GM23338 (cell line): ENCODE results near the gene TMEM178A. TPM values are rescaled to one million over a fixed set of nuclear protein-coding genes. Genes with fewer than 3 reads are reported as not detected.

Source experiments
- ATAC-seq: fragments of 200-7000 bp; cut with Tn5 transposase; 3 replicates; pipeline ENCODE4 v1.9.1; 2020
- DNase-seq: peaks from one replicate; pipeline ENCODE4 v3.0.0-alpha.2; 2015; ENCODE audit warnings: low spot score
- H2AFZ ChIP-seq: fragments of 200-600 bp; sonication (generic); 2 replicates; pipeline ENCODE4 v1.8.0; 2016; ENCODE audit warnings: antibody characterized with exemption, mild to moderate bottlenecking, moderate library complexity
- H3F3A ChIP-seq: fragments of 200-600 bp; sonication (generic); replicated peaks from 2 replicates; pipeline ENCODE4 v1.8.0; 2017; ENCODE audit warnings: antibody characterized with exemption, mixed run types, low read depth
- H3K27ac ChIP-seq: fragments of 200-600 bp; sonication (generic); 2 replicates; pipeline ENCODE4 v1.6.1; 2016; ENCODE audit warnings: low read depth
- H3K27me3 ChIP-seq: fragments of 200-600 bp; sonication (generic); 2 replicates; pipeline ENCODE4 v1.8.0; 2016; ENCODE audit warnings: mild to moderate bottlenecking, mixed run types, moderate library complexity; ENCODE audit not compliant: insufficient read depth
- H3K36me3 ChIP-seq: fragments of 200-600 bp; sonication (generic); 2 replicates; pipeline ENCODE4 v1.8.0; 2016; ENCODE audit warnings: mild to moderate bottlenecking; ENCODE audit not compliant: insufficient read depth
- H3K4me1 ChIP-seq: fragments of 200-600 bp; sonication (generic); 2 replicates; pipeline ENCODE4 v1.8.0; 2016; ENCODE audit warnings: mild to moderate bottlenecking, moderate library complexity; ENCODE audit not compliant: insufficient read depth
- H3K4me2 ChIP-seq: fragments of 200-600 bp; sonication (generic); 2 replicates; pipeline ENCODE4 v1.7.1; 2017; ENCODE audit warnings: mixed run types
- H3K4me3 ChIP-seq: fragments of 200-600 bp; sonication (generic); 2 replicates; pipeline ENCODE4 v1.6.1; 2016; ENCODE audit warnings: mixed run types
- H3K79me2 ChIP-seq: fragments of 200-600 bp; sonication (generic); replicated peaks from 2 replicates; pipeline ENCODE4 v1.8.0; 2017; ENCODE audit warnings: mild to moderate bottlenecking; ENCODE audit not compliant: insufficient read depth
- H3K9me2 ChIP-seq: fragments of 200-600 bp; sonication (generic); 2 replicates; pipeline ENCODE4 v1.8.0; 2017; ENCODE audit not compliant: insufficient read depth
- H4K20me1 ChIP-seq: fragments of 200-600 bp; sonication (generic); replicated peaks from 2 replicates; pipeline ENCODE4 v1.8.0; 2017; ENCODE audit warnings: mild to moderate bottlenecking; ENCODE audit not compliant: insufficient read depth
- H3K27ac Mint-ChIP-seq: 2 replicates; pipeline ENCODE4 v1.8.0; 2020; ENCODE audit warnings: inconsistent platforms, mild to moderate bottlenecking, moderate library complexity, mixed read lengths
- H3K27me3 Mint-ChIP-seq: 3 replicates; pipeline ENCODE4 v1.8.0; 2022; ENCODE audit warnings: low read depth, mild to moderate bottlenecking, moderate library complexity, mixed read lengths, inconsistent platforms; ENCODE audit not compliant: insufficient read depth, poor library complexity
- H3K36me3 Mint-ChIP-seq: 3 replicates; pipeline ENCODE4 v1.8.0; 2021; ENCODE audit warnings: low read depth, mild to moderate bottlenecking, inconsistent platforms, moderate library complexity, mixed read lengths
- H3K4me1 Mint-ChIP-seq: 3 replicates; pipeline ENCODE4 v1.8.0; 2020; ENCODE audit warnings: mild to moderate bottlenecking, inconsistent platforms, mixed read lengths
- H3K4me3 Mint-ChIP-seq: 3 replicates; pipeline ENCODE4 v1.8.0; 2021; ENCODE audit warnings: moderate library complexity, mild to moderate bottlenecking, inconsistent platforms, mixed read lengths
- H3K9me3 Mint-ChIP-seq: 3 replicates; pipeline ENCODE4 v1.8.0; 2020; ENCODE audit warnings: moderate library complexity, mild to moderate bottlenecking, inconsistent platforms, mixed read lengths
- EZH2 ChIP-seq: fragments of 200-600 bp; sonication (generic); IDR thresholded peaks from one replicate; pipeline ENCODE4 v1.8.0; 2017; ENCODE audit warnings: antibody characterized with exemption, mild to moderate bottlenecking, low read depth; ENCODE audit not compliant: unreplicated experiment
- EZH2phosphoT487 ChIP-seq: fragments of 200-600 bp; sonication (generic); IDR thresholded peaks from one replicate; pipeline ENCODE4 v1.8.1; 2018; ENCODE audit warnings: antibody characterized with exemption; ENCODE audit not compliant: unreplicated experiment
- JUNB ChIP-seq: IDR thresholded peaks from one replicate; pipeline ENCODE4 v1.6.1; 2016; ENCODE audit warnings: antibody characterized with exemption; ENCODE audit not compliant: unreplicated experiment
- NANOG ChIP-seq: IDR thresholded peaks from 2 replicates; pipeline ENCODE4 v1.6.1; 2016; ENCODE audit warnings: antibody characterized with exemption, borderline replicate concordance
- POLR2AphosphoS5 ChIP-seq: IDR thresholded peaks from 2 replicates; pipeline ENCODE4 v1.6.1; 2016; ENCODE audit warnings: antibody characterized with exemption, low read depth
- STAT1 ChIP-seq: IDR thresholded peaks from one replicate; pipeline ENCODE4 v1.6.1; 2016; ENCODE audit warnings: antibody characterized with exemption; ENCODE audit not compliant: unreplicated experiment
- ZNF331 ChIP-seq: fragments of 250-450 bp; sonication (Bioruptor Pico); IDR thresholded peaks from 2 replicates; pipeline ENCODE4 v1.5.0; 2020; ENCODE audit warnings: low read depth, mild to moderate bottlenecking, moderate library complexity
- long read RNA-seq: library from polyadenylated mRNA; unstranded; transcript quantifications from one replicate; pipeline ENCODE4 v2.0.0, GENCODE V29; 2020; ENCODE audit not compliant: unreplicated experiment
- polyA plus RNA-seq: library from polyadenylated mRNA; unstranded; fragments of >200 nt; fragmentation: Nextera tagmentation; extraction: Ambion mirVana; gene quantifications from 2 replicates; pipeline ENCODE4 v1.2.1, GENCODE V29; 2016
- total RNA-seq: library from RNA; depleted of rRNA; stranded (reverse); fragments of >200 nt; shearing (Covaris generic); gene quantifications from 2 replicates; pipeline ENCODE4 v1.2.3, GENCODE V29; 2014; rRNA removed
- TF ChIP-seq, protein P1 (sequence below): IDR thresholded peaks from 2 replicates; pipeline ENCODE4 v1.6.1; 2016; ENCODE audit warnings: antibody characterized with exemption
- TF ChIP-seq, protein P2 (sequence below), 2 experiments: fragments of 200-600 bp in 1 of 2; sonication (generic) in 1 of 2; conservative IDR thresholded peaks; 2 replicates each; pipeline versions ENCODE4 v1.5.1 to v1.6.1; 2016 to 2017; ENCODE audit warnings: antibody characterized with exemption in 2 of 2, low read depth in 2 of 2, mild to moderate bottlenecking in 2 of 2, moderate library complexity in 1 of 2
- TF ChIP-seq, protein P3 (sequence below): fragments of 250-450 bp; sonication (Bioruptor Pico); IDR thresholded peaks from 2 replicates; pipeline ENCODE4 v1.5.0; 2020; ENCODE audit warnings: mild to moderate bottlenecking, moderate library complexity

TMEM178A gene
- 12.3 and 17.4 TPM in 2 replicates for total RNA-seq
- 9.7 and 10.3 TPM in 2 replicates for polyA plus RNA-seq
- long read RNA-seq, partial matches to known transcripts: 3 of 13 reads
- long read RNA-seq, other reads (novel, unspliced or antisense): 7 of 13 reads

- Histone ChIP-seq H3K4me1 (peaks cover 31% of the 10 kb centered on the region), H3K27me3 (peaks cover 43% of the 10 kb centered on the region), H3K36me3 (no peaks in the 10 kb centered on the region), H4K20me1 (no peaks in the 10 kb centered on the region), H3K4me3 (peak within 1 kb of the TSS; percentile 89), H3K27ac (no peak within 1 kb of the TSS), H2AFZ (peak within 1 kb of the TSS; percentile 99), H3K9me2 (no peaks in the 10 kb centered on the region), H3K79me2 (peaks cover 25% of the 10 kb centered on the region), H3F3A (no peaks in the 10 kb centered on the region; the same call in 1 of the 2 replicates), H3K4me2 (peak within 1 kb of the TSS; percentile 100)
- H3K27me3 Mint-ChIP-seq: peaks cover 33% of the 10 kb centered on the region
- peak; percentile 64 for ATAC-seq
- DNase-seq: peak; percentile 79
- no peak within 1 kb of the TSS for H3K27ac Mint-ChIP-seq
- peaks cover 2% of the 10 kb centered on the region; the same call in 1 of the 3 replicates for H3K36me3 Mint-ChIP-seq
- H3K4me3 Mint-ChIP-seq: peak within 1 kb of the TSS; percentile 90
- no peak for TF ChIP-seq EZH2phosphoT487
- TF ChIP-seq, protein P1, sequence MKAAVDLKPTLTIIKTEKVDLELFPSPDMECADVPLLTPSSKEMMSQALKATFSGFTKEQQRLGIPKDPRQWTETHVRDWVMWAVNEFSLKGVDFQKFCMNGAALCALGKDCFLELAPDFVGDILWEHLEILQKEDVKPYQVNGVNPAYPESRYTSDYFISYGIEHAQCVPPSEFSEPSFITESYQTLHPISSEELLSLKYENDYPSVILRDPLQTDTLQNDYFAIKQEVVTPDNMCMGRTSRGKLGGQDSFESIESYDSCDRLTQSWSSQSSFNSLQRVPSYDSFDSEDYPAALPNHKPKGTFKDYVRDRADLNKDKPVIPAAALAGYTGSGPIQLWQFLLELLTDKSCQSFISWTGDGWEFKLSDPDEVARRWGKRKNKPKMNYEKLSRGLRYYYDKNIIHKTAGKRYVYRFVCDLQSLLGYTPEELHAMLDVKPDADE: 0 out of 2 replicates have a peak, but pooled peaks have one; percentile 21
- no peak for TF ChIP-seq POLR2AphosphoS5
- H3K4me1 Mint-ChIP-seq: peaks cover 40% of the 10 kb centered on the region
- no peaks in the 10 kb centered on the region; the same call in 1 of the 3 replicates for H3K9me3 Mint-ChIP-seq
Measured at GRCh38 chr2:39665811-39666490, at the start of gene TMEM178A. Gene TMEM178A (plus strand): TSS chr2:39665917. CDS start chr2:39665975, 58 bp downstream.

GRCh38 chr2:39618236-39618635, 47.5 kb upstream of the TMEM178A start:
- no peak overlapping the region for H3K4me2 ChIP-seq
- no peaks in the 10 kb centered on the region; the same call in 1 of the 2 replicates for H3K9me2 ChIP-seq
- DNase-seq (no peak), ATAC-seq (no peak)
- H3K27me3 ChIP-seq: no peaks in the 10 kb centered on the region
- H3K79me2 ChIP-seq: no peaks in the 10 kb centered on the region
- Mint-ChIP-seq H3K4me1 (peaks cover 2% of the 10 kb centered on the region; the same call in 2 of the 3 replicates), H3K9me3 (no peaks in the 10 kb centered on the region), H3K36me3 (no peaks in the 10 kb centered on the region), H3K27me3 (no peaks in the 10 kb centered on the region), H3K4me3 (no peak overlapping the region), H3K27ac (no peak overlapping the region)
- H3K36me3 ChIP-seq: no peaks in the 10 kb centered on the region
- no peak overlapping the region for H3K27ac ChIP-seq
- no peak overlapping the region for H2AFZ ChIP-seq
- H3K4me1 ChIP-seq: peaks cover 8% of the 10 kb centered on the region; the same call in 1 of the 2 replicates
- no peaks in the 10 kb centered on the region; the same call in 1 of the 2 replicates for H3F3A ChIP-seq
- H4K20me1 ChIP-seq: no peaks in the 10 kb centered on the region
- no peak overlapping the region for H3K4me3 ChIP-seq
- TF ChIP-seq STAT1 (no peak), EZH2 (no peak), NANOG (no peak), ZNF331 (CRISPR knock-in tag) (no peak), POLR2AphosphoS5 (no peak), JUNB (no peak), EZH2phosphoT487 (no peak)
- TF ChIP-seq, protein P2, sequence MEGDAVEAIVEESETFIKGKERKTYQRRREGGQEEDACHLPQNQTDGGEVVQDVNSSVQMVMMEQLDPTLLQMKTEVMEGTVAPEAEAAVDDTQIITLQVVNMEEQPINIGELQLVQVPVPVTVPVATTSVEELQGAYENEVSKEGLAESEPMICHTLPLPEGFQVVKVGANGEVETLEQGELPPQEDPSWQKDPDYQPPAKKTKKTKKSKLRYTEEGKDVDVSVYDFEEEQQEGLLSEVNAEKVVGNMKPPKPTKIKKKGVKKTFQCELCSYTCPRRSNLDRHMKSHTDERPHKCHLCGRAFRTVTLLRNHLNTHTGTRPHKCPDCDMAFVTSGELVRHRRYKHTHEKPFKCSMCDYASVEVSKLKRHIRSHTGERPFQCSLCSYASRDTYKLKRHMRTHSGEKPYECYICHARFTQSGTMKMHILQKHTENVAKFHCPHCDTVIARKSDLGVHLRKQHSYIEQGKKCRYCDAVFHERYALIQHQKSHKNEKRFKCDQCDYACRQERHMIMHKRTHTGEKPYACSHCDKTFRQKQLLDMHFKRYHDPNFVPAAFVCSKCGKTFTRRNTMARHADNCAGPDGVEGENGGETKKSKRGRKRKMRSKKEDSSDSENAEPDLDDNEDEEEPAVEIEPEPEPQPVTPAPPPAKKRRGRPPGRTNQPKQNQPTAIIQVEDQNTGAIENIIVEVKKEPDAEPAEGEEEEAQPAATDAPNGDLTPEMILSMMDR (conservative IDR thresholded peaks at IDR 0.05; ENCODE audit: low read depth in 2 of 2): no peak
- TF ChIP-seq, protein P3, sequence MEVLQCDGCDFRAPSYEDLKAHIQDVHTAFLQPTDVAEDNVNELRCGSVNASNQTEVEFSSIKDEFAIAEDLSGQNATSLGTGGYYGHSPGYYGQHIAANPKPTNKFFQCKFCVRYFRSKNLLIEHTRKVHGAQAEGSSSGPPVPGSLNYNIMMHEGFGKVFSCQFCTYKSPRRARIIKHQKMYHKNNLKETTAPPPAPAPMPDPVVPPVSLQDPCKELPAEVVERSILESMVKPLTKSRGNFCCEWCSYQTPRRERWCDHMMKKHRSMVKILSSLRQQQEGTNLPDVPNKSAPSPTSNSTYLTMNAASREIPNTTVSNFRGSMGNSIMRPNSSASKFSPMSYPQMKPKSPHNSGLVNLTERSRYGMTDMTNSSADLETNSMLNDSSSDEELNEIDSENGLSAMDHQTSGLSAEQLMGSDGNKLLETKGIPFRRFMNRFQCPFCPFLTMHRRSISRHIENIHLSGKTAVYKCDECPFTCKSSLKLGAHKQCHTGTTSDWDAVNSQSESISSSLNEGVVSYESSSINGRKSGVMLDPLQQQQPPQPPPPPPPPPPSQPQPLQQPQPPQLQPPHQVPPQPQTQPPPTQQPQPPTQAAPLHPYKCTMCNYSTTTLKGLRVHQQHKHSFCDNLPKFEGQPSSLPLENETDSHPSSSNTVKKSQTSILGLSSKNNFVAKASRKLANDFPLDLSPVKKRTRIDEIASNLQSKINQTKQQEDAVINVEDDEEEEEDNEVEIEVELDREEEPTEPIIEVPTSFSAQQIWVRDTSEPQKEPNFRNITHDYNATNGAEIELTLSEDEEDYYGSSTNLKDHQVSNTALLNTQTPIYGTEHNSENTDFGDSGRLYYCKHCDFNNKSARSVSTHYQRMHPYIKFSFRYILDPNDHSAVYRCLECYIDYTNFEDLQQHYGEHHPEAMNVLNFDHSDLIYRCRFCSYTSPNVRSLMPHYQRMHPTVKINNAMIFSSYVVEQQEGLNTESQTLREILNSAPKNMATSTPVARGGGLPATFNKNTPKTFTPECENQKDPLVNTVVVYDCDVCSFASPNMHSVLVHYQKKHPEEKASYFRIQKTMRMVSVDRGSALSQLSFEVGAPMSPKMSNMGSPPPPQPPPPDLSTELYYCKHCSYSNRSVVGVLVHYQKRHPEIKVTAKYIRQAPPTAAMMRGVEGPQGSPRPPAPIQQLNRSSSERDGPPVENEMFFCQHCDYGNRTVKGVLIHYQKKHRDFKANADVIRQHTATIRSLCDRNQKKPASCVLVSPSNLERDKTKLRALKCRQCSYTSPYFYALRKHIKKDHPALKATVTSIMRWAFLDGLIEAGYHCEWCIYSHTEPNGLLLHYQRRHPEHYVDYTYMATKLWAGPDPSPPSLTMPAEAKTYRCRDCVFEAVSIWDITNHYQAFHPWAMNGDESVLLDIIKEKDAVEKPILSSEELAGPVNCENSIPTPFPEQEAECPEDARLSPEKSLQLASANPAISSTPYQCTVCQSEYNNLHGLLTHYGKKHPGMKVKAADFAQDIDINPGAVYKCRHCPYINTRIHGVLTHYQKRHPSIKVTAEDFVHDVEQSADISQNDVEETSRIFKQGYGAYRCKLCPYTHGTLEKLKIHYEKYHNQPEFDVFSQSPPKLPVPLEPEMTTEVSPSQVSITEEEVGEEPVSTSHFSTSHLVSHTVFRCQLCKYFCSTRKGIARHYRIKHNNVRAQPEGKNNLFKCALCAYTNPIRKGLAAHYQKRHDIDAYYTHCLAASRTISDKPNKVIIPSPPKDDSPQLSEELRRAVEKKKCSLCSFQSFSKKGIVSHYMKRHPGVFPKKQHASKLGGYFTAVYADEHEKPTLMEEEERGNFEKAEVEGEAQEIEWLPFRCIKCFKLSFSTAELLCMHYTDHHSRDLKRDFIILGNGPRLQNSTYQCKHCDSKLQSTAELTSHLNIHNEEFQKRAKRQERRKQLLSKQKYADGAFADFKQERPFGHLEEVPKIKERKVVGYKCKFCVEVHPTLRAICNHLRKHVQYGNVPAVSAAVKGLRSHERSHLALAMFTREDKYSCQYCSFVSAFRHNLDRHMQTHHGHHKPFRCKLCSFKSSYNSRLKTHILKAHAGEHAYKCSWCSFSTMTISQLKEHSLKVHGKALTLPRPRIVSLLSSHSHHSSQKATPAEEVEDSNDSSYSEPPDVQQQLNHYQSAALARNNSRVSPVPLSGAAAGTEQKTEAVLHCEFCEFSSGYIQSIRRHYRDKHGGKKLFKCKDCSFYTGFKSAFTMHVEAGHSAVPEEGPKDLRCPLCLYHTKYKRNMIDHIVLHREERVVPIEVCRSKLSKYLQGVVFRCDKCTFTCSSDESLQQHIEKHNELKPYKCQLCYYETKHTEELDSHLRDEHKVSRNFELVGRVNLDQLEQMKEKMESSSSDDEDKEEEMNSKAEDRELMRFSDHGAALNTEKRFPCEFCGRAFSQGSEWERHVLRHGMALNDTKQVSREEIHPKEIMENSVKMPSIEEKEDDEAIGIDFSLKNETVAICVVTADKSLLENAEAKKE (CRISPR knock-in tag): no peak
